ENCODE results near the gene IGSF10. TPM values are rescaled to one million over a fixed set of nuclear protein-coding genes. Genes with fewer than 3 reads are reported as not detected.

The IGSF10 gene
- polyA plus RNA-seq, 1 of the 3 experiments (the other 2 are of a cell fraction), result 15.3 TPM

GRCh38 chr3:151436675-151437446, 24.0 kb downstream of the IGSF10 start:
- Histone ChIP-seq H4K20me1 (ENCODE audit: insufficient read depth) (no peaks in the 10 kb centered on the region), H3K9me2 (no peaks in the 10 kb centered on the region), H3K36me3 (replicated peaks in 1 of 2; ENCODE audit: control insufficient read depth in 1 of 2, insufficient read depth in 2 of 2, low read length in 1 of 2) (peaks cover 0 to 7% of the 10 kb centered on the region in 2 experiments), H2AFZ (ENCODE audit: low read depth) (no peak overlapping the region), H3K27ac (ENCODE audit: low read depth in 2 of 2, low read length in 1 of 2) (no peak overlapping the region), H3F3A (replicated peaks; ENCODE audit: insufficient read depth) (peaks cover 15% of the 10 kb centered on the region), H3K79me2 (ENCODE audit: insufficient read depth) (no peaks in the 10 kb centered on the region), H3K9me3 (no peaks in the 10 kb centered on the region), H3K4me3 (ENCODE audit: low read depth in 2 of 2, low read length in 1 of 2) (no peak overlapping the region), H3K4me1 (ENCODE audit: control insufficient read depth in 1 of 2, insufficient read depth in 2 of 2, low read depth in 1 of 2, low read length in 1 of 2) (peaks cover 0 to 4% of the 10 kb centered on the region in 2 experiments; a peak in 1 of 4 replicates), H3K9ac (no peak overlapping the region), H3K27me3 (ENCODE audit: insufficient read depth) (no peaks in the 10 kb centered on the region), H3K4me2 (no peak overlapping the region)
- ChIA-PET CTCF (interaction anchor here (0.8 to 4.9 kb wide), 2 partner anchors 8 to 401 kb away, joined by 3 to 45 read pairs; no protein-coding TSS in a partner anchor), POLR2A (no interaction called here)
- no peak for DNase-seq
- WGBS (ENCODE audit: low lambda C conversion rate), result 53% methylated on average over 8 of the region's 8 CpGs
- TF ChIP-seq REST (IDR thresholded peaks at IDR 0.05; ENCODE audit: low read depth, low read length) (no peak), TAF1 (IDR thresholded peaks at IDR 0.05; ENCODE audit: borderline replicate concordance, low read depth, low read length) (no peak), SMC3 (IDR thresholded peaks at IDR 0.05; ENCODE audit: low read depth, low read length) (no peak), TEAD4 (IDR thresholded peaks at IDR 0.05; ENCODE audit: borderline replicate concordance, insufficient read depth) (no peak), TCF12 (IDR thresholded peaks at IDR 0.05) (no peak), CTCF (IDR thresholded peaks at IDR 0.05) (no peak), MXI1 (IDR thresholded peaks at IDR 0.05; ENCODE audit: low read depth, low read length) (no peak), GABPA (IDR thresholded peaks at IDR 0.05; ENCODE audit: low read depth) (no peak), SIN3A (IDR thresholded peaks at IDR 0.05; ENCODE audit: borderline replicate concordance, low read depth, low read length) (no peak), YY1 (IDR thresholded peaks at IDR 0.05; ENCODE audit: low read depth) (no peak), GATA2 (CRISPR knock-in tag; IDR thresholded peaks at IDR 0.05) (no peak)
- TF ChIP-seq, protein P1, sequence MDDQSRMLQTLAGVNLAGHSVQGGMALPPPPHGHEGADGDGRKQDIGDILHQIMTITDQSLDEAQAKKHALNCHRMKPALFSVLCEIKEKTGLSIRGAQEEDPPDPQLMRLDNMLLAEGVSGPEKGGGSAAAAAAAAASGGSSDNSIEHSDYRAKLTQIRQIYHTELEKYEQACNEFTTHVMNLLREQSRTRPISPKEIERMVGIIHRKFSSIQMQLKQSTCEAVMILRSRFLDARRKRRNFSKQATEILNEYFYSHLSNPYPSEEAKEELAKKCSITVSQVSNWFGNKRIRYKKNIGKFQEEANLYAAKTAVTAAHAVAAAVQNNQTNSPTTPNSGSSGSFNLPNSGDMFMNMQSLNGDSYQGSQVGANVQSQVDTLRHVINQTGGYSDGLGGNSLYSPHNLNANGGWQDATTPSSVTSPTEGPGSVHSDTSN (IDR thresholded peaks at IDR 0.05), result no peak
- TF ChIP-seq, protein P2, sequence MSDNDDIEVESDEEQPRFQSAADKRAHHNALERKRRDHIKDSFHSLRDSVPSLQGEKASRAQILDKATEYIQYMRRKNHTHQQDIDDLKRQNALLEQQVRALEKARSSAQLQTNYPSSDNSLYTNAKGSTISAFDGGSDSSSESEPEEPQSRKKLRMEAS (IDR thresholded peaks at IDR 0.05; ENCODE audit: low read depth), result no peak
